ENCODE results near the gene SLF2.

Gene SLF2, protein sequence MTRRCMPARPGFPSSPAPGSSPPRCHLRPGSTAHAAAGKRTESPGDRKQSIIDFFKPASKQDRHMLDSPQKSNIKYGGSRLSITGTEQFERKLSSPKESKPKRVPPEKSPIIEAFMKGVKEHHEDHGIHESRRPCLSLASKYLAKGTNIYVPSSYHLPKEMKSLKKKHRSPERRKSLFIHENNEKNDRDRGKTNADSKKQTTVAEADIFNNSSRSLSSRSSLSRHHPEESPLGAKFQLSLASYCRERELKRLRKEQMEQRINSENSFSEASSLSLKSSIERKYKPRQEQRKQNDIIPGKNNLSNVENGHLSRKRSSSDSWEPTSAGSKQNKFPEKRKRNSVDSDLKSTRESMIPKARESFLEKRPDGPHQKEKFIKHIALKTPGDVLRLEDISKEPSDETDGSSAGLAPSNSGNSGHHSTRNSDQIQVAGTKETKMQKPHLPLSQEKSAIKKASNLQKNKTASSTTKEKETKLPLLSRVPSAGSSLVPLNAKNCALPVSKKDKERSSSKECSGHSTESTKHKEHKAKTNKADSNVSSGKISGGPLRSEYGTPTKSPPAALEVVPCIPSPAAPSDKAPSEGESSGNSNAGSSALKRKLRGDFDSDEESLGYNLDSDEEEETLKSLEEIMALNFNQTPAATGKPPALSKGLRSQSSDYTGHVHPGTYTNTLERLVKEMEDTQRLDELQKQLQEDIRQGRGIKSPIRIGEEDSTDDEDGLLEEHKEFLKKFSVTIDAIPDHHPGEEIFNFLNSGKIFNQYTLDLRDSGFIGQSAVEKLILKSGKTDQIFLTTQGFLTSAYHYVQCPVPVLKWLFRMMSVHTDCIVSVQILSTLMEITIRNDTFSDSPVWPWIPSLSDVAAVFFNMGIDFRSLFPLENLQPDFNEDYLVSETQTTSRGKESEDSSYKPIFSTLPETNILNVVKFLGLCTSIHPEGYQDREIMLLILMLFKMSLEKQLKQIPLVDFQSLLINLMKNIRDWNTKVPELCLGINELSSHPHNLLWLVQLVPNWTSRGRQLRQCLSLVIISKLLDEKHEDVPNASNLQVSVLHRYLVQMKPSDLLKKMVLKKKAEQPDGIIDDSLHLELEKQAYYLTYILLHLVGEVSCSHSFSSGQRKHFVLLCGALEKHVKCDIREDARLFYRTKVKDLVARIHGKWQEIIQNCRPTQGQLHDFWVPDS

GRCh38 chr10:100912605-100913469, at the start of gene SLF2:
Gene SLF2 (plus strand): TSS chr10:100912963. CDS start chr10:100913111, 148 bp downstream.
- DNase-seq (ENCODE audit: extremely low read depth, low read depth) = peak; percentile 91
- TF ChIP-seq CTCF (IDR thresholded peaks at IDR 0.05; ENCODE audit: low read depth, low read length, missing control alignments) = no peak
- H3K4me3 ChIP-seq (replicated peaks; ENCODE audit: low read depth, low read length) = peak within 1 kb of the TSS; percentile 86

DNA sequence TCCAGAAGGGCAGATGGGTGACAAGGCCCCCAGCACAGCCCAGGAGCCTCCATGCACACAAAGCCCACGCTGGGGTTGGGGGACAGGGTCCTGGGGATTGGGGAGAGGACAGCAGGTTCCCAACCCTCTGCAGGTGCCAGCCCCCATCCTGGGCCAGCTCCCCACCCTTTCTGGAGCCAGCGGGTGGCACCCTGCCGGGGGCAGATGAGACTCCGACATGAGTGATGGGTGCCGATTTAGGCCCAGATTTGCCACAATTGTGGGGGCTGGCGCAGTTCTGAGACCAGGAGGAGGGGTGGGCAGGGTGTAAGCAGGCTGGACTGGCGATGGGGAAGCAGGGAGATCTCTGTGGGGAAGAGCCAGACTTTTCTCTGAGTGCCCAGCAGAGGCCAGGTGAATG, 49.3 kb upstream of the SLF2 start:
- TF ChIP-seq CTCF (IDR thresholded peaks at IDR 0.05; ENCODE audit: low read depth, low read length, missing control alignments) = no peak
- DNase-seq (ENCODE audit: extremely low read depth, low read depth) = no peak
- no peak overlapping the region for H3K4me3 ChIP-seq (replicated peaks; ENCODE audit: low read depth, low read length)

DNA sequence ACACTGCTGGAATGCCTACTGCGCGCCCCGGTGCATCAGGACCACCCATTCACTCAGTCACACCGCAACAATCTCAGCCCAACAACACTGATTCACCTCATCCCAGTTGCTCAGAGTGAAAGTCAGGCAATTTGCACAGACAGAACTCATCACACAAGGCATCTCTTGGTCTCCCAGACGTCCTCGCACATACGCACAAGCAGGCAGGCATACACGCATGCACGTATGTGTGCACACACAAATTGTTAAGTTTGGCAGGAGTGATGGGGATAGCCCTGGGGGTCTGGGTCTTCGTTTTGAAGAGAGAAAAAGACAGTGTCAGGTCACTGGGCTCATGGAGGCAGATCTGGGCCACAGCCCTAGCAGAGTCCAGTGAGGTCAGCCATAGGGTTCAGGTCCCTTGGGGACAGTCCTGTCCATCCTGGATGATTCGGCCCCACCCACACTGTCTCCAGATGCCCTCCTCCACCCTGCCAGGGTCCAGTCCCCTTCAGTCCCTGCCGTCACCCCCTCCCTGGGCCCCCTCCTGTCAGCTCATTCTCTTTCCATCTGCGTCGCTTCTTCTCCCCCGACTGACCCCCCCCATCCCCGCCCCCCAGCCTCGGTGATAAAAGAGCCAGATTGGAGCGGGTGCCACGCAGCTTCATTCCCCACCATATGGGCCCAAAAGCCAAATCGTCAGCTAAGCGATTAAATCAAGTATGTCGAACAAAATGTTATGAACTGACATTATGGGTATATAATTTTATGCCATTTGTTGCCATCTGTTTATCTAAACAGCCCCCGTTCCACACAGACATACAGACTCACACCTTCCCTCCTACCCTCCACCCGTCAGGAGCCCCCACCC, 48.5 kb upstream of the SLF2 start:
- no peak for TF ChIP-seq CTCF (IDR thresholded peaks at IDR 0.05; ENCODE audit: low read depth, low read length, missing control alignments)
- H3K4me3 ChIP-seq (replicated peaks; ENCODE audit: low read depth, low read length) = no peak overlapping the region
- DNase-seq (ENCODE audit: extremely low read depth, low read depth) = no peak

- DNase-seq (ENCODE audit: extremely low read depth, low read depth) = no peak
- no peak for TF ChIP-seq CTCF (IDR thresholded peaks at IDR 0.05; ENCODE audit: low read depth, low read length, missing control alignments)
- H3K4me3 ChIP-seq (replicated peaks; ENCODE audit: low read depth, low read length) = no peak overlapping the region
Observed at GRCh38 chr10:100864978-100865377, 47.8 kb upstream of the SLF2 start.

DNA sequence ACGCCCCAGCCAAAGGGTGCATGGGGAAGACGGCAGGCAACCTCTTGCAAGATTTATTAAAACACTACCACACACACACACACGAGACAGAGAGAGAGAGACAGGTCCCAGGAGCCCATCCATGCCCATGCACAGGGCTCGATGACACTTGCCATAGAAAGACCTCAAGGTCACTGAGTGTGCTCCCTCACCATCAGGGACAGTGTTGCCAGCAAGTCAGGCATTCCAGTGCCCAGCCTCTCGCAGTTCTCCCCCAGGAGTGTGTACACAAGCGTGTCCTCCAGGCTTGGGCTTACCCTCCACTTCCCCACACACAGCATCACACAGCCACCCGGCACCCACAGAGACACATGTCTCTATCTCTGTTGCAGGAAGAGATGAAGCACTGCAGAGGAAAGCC, 46.8 kb upstream of the SLF2 start:
- H3K4me3 ChIP-seq (replicated peaks; ENCODE audit: low read depth, low read length) = no peak overlapping the region
- TF ChIP-seq CTCF (IDR thresholded peaks at IDR 0.05; ENCODE audit: low read depth, low read length, missing control alignments) = no peak
- no peak for DNase-seq (ENCODE audit: extremely low read depth, low read depth)
